Breast epithelium (tissue), 3 donors: ENCODE data around the gene YLPM1.

ENCODE experiments used
- CTCF ChIP-seq, 3 donors: fragments of 450-650 bp; IDR thresholded peaks; one replicate each; pipeline ENCODE4 v1.5.1; 2016 to 2017; ENCODE audit warnings: antibody characterized with exemption in 3 of 3, mild to moderate bottlenecking in 3 of 3, moderate library complexity in 3 of 3
- POLR2A ChIP-seq: fragments of 450-650 bp; IDR thresholded peaks from one replicate; pipeline ENCODE4 v1.6.1; 2016; ENCODE audit warnings: antibody characterized with exemption, mild to moderate bottlenecking, moderate library complexity

GRCh38 chr14:74735125-74735524 is 28.0 kb upstream of the YLPM1 start:
- TF ChIP-seq CTCF (IDR thresholded peaks at IDR 0.05): no peak
- no peak for TF ChIP-seq POLR2A
